ENCODE results near the gene TRAP1.

The TRAP1 gene

GRCh38 chr16:3717235-3718018, at the start of gene TRAP1:
Gene TRAP1, minus strand, starts transcription at chr16:3717524. Its CDS starts 16 bp downstream, at chr16:3717508.
- peak; percentile 92 to 96 for DNase-seq

DNA sequence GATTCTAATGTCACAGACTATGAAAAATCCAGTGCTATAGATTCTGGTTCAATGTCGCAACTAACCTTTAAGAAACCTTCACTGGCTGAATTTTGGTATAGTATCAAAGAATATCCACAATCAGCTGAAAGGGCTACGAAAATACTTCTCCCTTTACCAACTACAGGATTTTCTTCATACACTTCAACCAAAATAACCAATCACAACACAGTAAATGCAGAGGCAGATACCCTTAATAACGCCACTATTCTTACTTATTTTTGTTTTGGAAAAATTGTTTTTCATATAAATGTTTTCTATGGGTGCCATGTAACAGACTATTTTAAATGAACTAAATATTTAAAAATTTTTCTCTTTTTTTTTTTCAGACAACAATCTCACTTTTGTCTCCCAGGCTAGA, 48.9 kb upstream of the TRAP1 start:
- no peak for DNase-seq

GRCh38 chr16:3764409-3764808, 47.1 kb upstream of the TRAP1 start:
- DNase-seq = no peak

DNA sequence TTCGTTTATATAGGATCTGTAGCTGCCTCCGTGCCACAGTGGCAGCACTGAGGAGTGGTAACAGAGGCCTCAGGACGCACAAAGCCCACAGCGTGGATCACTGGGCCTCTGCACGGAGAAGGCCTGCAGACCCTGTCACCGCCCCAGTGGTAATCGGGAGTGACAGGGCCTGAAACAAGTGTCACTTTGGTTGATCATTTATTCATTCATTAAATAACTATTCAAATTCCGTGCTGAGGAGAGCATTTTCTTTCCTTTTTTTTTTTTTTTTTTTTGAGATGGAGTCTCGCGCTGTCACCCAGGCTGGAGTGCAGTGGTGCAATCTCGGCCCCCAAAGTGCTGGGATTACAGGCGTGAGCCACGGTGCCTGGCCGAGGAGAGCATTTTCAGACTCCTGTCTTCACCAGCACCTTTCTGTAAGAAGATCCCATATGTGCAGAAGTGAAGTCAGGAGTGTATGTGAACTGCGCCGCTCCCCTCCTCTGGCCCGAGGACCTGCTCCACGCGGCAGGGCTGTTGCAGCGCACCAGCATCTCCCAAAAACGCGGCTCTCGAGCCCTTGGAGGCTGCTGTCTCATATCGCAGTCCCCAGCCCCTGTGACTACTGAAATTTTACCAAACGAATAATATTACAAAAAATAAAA, 44.9 kb upstream of the TRAP1 start:
- no peak for DNase-seq

DNA sequence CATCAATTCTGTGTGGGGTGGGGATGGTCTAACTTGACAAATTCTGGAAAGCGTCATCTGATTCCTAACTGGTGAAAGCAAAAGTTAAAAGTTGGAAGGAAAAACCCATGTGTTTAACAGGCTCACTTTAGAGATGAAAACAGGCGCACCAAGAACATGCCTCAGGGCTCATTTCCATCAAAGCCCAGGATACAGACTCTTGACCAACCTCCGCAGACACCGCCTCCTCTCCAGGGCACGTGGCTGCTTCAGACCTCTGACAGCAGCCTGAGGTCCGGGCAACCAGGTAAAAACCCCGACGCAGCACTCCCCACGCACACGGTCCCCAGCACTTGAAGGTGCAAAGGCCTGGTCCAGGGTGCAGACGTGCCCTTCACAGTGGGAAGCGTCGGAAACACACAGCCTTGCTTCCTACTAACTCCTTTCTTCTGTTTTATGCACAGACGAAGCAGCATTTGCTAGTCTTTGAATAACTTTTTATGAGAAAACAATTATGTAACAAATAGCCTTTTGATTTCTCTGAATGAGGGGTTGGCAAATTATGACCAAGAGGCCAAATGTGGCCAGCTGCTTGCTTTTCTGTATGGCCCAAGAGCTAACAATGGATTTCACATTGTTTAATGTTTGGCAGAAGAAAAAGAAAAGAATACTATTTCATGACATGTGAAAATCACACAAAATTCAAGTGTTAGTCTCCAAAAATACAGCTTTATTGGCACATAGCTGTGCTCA, 44.2 kb upstream of the TRAP1 start:
- no peak for DNase-seq

DNA sequence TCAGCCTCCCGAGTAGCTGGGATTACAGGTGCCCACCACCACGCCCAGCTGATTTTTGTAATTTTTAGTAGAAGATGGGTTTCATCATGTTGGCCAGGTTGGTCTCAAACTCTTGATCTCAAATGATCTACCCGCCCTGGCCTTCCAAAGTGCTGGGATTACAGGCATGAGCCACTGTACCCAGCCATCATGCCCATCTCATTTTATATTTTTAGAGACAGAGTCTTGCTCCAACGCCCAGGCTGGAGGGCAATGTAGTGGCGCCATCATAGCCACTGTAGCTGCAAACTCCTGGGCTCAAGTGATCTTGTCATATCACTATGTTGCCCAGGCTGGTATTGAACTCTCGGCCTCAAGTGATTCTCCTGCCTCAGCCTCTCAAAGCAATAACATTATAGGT, 43.2 kb upstream of the TRAP1 start:
- no peak for DNase-seq

- DNase-seq = no peak
Observed at GRCh38 chr16:3759736-3760135, 42.4 kb upstream of the TRAP1 start.

DNA sequence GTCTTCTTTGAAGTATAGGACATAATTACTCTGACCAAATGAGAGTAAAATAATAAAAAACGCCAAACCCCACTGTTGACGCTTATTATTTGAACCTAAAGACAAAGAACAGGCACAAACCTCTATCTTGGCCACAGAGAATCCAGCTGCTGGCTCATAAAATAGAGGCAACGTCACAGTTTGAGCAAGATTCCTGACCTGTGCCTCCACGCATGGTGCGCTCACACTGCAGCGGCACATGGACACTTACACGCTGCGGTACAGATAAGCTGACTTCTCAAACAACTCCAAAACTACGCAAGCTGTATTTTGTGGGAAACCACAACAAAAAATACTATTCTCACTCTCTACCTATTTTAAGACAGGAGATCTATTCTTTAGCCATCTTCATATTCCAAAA, 38.8 kb upstream of the TRAP1 start:
- no peak for DNase-seq

GRCh38 chr16:3755249-3755648, 37.9 kb upstream of the TRAP1 start:
- DNase-seq = no peak

DNA sequence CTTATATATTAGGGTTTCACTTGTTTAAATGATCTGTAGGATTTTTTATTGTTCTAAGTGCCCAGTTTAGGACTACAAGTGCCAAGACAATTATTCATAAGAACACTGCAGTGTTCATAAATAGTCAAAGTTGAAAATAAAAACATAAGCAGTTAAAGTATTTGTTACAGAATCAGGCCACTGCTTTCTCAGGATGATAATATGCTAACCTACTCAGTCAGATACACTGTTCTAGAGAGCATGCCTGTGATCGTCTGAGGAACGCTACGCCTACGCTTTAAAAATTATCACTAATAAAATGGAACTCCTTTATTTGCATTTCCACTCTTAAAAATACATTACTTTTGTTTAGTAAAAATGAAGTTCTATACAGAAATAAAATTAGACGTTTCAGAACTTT, 37.4 kb upstream of the TRAP1 start:
- no peak for DNase-seq

DNA sequence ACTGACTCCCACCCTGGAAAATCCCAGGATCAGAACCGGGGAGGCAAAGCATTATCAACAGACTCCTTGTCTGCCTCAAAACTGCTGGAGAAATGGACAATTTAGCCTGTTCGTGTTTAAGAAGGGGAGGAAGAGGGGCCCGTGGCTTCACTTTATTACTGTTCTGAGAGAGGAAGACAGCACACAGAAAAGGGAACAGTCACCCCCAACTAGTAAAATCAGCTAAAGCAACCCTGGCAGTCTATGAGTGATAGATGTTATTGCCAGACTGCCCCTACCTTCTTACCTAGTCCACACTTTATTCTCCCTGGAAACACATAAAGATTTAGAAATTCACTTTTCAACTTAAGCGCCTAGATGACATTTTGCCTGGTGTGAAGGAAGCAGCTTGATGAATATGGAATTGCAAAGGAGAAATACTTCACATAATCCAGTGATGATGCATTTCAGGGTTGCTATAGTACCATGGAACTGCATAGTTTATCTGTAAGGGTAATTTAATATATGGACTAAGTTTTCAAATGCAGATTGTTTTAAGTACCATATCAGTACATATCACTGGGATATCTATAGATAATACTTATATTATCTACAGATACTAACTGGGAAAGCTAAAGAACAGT, 36.9 kb upstream of the TRAP1 start:
- DNase-seq = no peak

- DNase-seq = no peak
Observed at GRCh38 chr16:3752984-3753383, 35.7 kb upstream of the TRAP1 start.

DNA sequence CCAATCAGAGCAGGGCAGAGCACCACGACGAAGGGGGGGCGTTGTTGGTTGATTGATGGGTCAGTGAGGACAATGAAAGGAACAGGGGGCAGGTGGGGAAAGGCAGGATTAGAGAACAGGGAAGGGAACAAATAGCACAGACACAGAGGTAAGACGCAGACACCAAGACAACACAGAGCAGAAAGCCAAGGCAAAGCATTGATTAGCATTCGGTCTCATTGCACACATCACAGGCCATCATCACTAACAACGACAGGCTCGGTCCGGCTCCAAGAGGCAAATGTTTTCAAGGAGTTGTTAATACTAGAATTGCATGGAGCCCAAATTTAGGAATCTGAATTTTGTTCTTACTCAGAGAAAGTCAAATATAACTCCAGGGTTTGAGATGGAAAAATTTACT, 34.6 kb upstream of the TRAP1 start:
- no peak for DNase-seq

GRCh38 chr16:3748307-3748706, 31.0 kb upstream of the TRAP1 start:
- no peak for DNase-seq

- no peak for DNase-seq
Observed at GRCh38 chr16:3745751-3746355, 28.5 kb upstream of the TRAP1 start.

GRCh38 chr16:3744018-3744417, 26.7 kb upstream of the TRAP1 start:
- DNase-seq = no peak

- DNase-seq = no peak
Observed at GRCh38 chr16:3740934-3741333, 23.6 kb upstream of the TRAP1 start.

- DNase-seq = no peak
Observed at GRCh38 chr16:3740186-3740585, 22.9 kb upstream of the TRAP1 start.

- DNase-seq = no peak
Observed at GRCh38 chr16:3739636-3740035, 22.3 kb upstream of the TRAP1 start.

DNA sequence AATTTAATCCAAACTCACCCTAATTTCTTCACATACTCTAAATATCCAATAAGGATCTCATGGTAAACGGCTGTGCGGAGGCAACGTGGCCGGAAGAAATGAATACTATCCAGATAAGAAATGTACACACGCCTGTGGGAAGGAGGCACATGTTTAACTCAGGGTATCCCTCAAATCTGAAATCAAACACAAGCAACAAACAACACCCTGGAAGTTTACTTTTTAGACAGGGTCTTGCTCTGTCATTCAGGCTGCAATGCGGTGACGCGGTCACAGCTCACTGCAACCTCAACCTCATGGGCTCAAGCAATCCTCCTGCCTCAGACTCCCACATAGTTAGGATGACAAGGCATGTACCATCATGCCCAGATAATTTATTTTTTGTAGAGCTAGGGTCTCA, 21.2 kb upstream of the TRAP1 start:
- no peak for DNase-seq

DNA sequence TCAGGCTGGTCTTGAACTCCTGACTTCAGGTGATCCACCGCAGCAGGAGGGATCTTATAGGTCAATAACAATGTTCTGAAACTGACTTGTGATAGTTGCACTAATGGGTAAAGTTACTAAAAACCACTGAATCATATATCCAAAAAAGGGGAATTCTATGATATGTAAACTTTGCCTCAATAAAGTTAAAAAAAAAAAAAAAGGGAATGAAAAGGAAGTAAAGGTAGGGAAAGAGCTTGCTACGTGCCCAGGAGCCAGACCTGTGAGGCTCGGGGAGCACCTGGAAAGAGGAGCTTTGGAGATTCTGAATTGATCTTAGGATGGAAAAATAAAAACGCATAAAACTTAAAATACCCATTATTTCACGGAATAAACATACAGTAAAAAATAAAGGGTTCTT, 20.8 kb upstream of the TRAP1 start:
- no peak for DNase-seq

GRCh38 chr16:3737181-3737580, 19.9 kb upstream of the TRAP1 start:
- DNase-seq = no peak

DNA sequence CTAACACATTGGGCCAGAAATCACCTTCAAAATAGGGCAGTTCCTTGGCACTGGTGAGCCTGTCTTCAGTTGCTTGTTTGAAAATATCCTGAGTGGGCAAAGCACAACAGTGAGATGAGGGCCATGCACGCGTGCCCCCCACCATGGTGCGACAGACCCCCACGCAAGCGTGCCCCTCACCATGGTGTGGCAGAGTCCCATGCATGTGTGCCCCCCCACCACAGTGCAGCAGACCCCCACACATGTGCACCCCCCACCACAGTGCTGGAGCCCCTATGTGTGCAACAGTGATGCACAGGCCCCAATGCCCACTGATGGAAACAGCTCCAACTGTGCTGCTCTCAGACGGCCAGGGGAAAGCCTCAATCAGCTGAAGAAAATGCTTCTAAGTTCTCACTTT, 18.8 kb upstream of the TRAP1 start:
- DNase-seq = no peak
